ENCODE results near the gene MATN1. TPM values are rescaled to one million over a fixed set of nuclear protein-coding genes. Genes with fewer than 3 reads are reported as not detected.

The MATN1 gene
- polyA plus RNA-seq, 4 donors: 0.07 to 0.27 (median 0.15) TPM

DNA sequence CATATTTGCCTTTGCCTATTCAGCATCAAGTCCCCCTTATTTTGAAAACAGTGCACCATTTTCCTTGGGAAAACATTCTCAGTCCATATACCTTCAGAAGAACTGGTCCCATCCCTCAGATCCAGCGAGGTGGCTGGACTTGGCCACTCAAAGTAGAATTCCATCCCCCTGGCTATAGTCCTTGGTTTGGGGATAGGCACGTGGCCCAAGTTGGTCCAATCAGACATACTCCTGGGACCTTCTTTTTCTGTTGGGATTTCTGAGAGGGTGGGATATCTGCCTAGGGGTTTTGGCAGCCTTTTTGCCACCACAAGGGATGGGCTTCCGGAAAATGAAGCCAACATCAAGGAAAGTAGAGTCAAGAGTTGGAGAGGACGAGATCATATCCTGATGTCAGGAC, 10.7 kb upstream of the MATN1 start:
- DNase-seq (ENCODE audit: low read depth in 4 of 4, low spot score in 2 of 4): no peak

DNA sequence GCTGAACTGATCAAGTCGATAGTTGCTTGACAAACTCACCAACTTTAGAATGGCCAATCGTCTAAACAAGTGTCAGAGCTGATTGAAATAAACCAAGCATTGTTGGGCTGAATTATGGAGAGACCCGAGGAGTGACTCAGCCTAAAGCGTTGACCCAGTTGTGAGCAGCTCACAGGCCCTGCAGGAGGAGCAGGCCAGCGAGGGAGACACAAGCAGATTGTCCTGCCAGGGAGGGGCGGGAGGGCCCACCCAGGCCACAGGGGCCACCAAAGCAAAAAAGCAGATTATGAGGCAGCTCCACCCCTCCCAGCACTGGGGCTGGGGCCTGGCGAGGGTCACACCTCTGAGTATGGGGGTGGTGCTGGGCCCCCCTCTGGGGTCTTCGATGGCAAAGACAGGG, 10.1 kb upstream of the MATN1 start:
- DNase-seq (ENCODE audit: low read depth in 4 of 4, low spot score in 2 of 4): no peak

DNA sequence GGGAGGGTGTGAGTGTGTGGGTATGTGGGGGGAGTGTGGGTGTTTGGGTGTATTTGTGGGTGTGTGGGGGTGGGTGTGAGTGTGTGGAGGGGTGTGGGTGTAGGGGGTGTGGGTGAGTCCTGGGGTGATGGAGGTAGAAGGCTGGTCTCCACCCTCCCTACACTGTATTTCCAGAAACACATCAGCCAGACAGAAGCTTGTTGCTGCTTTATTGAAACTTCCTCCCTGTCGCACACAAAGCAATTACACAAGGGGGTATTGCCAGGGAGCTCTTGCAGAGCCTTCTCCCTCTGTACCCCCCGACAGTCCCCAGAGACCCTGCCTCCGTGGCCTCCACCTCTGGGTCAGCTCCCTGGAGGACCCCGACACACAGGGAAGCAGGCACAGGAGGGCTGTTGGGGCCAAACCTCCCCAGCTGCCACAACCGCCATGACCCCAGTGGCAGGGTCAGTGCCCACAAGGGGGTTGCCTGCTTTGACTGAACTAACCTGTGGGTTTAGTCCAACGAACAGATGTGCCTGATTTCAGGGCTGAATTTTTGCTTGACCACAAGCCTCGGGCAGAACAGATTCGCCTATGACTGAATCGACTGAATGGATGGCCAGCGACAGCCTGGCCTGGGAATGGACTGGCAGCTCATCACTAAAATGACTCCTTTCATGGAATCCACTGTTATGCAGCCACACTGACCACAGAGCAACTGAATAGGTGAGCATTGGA, 9.1 kb upstream of the MATN1 start:
- no peak for DNase-seq (ENCODE audit: low read depth in 4 of 4, low spot score in 2 of 4)

DNA sequence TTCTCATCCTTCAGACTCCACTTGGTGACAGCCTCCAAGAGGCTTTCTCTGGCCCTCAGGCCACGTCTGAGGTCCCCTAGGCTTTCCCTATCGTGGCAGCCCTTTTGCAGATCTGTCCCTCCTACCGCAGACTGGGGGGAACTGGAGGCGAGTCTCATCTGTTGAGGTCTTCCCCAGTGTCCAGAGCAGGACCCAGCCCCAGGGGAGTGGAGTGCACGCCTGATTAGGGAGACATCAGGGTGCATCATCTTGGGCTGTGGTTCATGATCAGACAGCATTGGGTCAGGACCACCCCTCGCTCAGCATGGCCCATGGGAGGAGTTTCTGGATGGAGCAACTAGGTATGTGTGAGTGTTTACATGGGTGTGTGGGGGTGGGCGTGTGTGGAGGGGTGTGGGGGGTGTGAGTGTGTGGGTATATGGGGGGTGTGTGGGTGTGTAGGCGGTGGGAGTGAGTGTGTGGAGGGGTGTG, 8.5 kb upstream of the MATN1 start:
- no peak for DNase-seq (ENCODE audit: low read depth in 4 of 4, low spot score in 2 of 4)

DNA sequence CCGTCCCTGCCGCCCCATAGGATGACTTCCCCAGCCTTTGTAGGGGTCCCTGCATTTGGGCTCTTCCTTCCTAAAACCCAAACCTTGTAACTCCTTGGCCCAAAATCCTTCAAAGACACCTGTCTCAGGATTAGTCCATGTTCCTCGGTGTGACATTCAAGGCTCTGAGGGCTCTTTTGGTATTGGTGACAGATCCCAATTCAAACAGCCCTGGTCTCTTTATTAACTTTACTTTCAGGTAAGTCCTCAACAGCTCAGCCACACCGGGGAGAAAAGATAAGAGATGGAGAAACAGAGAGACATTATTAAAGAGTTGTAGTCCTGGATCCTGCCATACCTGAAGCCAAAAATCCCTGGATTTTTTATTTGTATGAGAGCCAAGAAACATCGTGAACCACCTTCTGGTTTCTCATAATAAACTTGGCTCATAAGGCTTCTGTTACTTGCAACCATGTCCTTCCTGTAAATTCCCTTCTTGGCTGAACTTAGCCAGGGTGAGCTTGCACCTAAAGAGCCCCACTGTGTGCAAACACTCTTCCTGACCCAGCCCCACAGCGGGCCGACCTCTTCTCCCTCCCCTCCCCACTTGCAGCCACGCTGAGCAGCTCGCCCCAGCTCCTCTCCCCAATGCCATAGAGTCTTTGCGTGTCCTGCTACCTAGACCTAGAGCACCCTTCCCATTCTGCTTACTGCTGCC, 7.9 kb upstream of the MATN1 start:
- DNase-seq (ENCODE audit: low read depth in 4 of 4, low spot score in 2 of 4): no peak

DNA sequence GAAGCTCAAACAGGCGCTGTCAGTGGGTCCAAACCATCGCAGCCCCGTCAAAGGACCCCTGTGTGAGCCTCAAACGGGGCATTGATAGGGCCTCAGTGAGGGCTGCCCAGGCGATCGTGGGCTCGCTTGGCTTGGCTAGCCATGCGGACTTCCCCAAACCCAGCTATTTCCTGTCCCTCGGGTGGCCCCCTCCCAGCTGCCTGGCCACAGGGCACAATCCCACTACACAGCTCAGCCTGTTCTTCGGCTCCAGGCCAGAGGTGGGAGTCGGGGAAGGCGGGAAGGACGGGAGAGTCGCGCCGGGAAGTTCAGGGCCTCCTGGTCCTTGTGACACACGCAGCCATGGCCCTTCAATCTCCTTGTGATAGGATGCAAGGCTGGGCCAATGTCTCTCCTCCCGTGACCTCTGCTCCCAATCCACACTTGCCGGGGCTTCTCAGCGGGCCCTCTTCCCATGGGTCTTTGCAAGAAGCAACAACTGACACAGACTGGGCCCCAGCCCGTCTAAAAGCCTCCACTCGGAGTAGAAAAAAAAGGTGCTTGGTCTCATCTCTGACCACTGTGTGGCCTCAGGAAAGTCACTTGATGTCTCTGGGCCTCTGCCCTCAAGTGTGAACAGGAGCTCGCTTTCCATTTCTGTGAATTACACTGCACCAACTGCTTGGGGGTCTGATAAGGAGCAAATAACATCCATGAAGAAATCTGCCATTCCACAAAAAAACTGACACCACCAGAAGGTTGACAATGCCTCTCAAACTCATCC, 7.1 kb upstream of the MATN1 start:
- DNase-seq (ENCODE audit: low read depth in 4 of 4, low spot score in 2 of 4): peak in 1 of 4 donors; percentile 41

DNA sequence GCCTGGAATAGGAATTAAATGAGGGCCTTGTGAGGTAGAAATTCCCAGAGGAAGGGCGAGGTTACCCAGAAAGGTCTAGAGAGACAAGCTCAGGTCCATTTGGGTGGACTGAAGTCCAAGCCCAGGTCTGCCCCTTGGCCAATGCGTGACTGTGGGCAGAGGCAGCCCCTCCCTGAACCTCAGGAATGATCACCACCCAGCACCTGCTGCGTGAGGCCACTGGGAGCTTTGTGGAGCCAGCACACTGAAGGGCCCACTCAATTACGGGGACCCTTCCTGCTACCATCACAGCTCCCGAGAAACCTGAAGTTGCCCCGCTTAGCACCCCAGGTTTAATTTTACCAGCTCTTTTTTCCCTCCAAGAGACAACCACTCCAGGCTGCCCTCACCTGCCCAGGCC, 6.5 kb upstream of the MATN1 start:
- DNase-seq (ENCODE audit: low read depth in 4 of 4, low spot score in 2 of 4): no peak

DNA sequence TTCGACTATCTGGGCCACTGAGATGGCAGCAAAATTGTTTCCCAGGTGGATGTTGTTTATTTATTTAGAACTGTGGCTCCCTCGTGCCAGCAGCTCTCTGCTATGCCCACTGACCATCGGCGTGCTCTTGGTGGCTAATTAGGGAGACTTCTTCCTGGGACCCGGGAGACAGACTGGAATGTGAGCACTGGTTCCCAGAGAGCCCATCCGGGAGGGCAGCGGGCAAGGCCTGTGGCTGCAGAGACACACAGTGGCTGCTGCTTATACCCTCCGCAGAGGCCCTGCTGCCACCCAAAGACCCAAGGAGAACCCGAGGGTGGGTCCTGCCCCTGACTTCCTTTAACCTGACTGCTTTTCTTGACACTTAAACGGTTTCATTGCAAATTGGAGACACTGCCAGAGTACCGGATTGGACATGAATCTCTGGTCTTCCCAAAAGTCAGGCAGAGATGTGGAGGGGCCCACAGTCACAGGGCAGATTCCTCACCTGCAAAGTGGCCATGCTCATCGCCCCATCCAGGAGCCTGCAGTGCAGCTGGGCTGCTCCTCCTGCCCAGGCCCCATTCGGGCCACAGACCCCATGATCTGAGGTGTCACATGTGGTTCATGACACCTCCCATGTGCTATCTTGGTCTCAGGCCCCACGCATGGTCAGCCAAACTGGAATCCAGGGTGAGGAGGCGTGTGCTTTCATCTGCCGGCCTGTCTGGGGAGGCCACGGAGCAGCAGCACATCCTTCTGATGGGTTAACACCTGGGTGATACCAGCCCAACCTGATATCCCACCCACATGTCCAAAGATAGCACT, 5.7 kb upstream of the MATN1 start:
- no peak for DNase-seq (ENCODE audit: low read depth in 4 of 4, low spot score in 2 of 4)

DNA sequence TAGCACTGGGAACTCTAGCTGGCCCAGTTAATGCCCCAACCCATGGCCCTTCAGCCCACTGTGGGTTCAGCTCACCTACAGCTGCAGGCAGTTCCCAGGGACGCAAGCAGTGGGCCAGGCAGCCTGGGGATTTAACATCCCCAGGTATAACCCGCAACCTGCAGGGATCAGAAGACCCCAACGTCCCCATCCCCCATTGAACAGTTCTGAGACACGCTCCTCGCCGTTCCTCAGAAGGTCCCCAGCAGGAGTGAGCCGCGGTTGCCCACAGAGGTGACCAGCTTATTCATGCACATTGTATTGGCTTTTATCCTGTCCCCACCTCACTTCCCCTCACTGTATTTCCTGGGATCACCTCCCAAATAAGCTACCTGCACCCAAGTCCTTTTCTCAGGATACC, 5.0 kb upstream of the MATN1 start:
- DNase-seq (ENCODE audit: low read depth in 4 of 4, low spot score in 2 of 4): no peak

DNA sequence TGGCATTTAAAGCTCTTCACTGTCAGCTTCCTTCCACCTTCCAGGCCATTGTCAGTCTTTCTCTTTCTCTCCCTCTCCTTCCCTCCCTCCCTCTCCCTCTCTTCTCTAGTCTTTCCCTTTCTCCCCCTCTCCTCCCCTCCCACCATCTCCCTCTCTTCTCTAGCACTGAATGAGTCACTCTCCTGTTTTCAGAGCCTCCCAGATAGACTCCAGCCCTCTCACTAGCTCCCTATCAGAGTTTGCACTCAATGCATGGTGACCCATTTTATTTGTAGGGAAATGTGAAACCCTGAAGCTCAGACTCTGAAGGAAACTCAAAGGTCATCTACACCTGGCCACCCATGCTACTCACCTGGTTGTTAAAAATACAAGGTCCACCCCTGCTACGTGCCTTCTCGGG, 4.4 kb upstream of the MATN1 start:
- DNase-seq (ENCODE audit: low read depth in 4 of 4, low spot score in 2 of 4): no peak

DNA sequence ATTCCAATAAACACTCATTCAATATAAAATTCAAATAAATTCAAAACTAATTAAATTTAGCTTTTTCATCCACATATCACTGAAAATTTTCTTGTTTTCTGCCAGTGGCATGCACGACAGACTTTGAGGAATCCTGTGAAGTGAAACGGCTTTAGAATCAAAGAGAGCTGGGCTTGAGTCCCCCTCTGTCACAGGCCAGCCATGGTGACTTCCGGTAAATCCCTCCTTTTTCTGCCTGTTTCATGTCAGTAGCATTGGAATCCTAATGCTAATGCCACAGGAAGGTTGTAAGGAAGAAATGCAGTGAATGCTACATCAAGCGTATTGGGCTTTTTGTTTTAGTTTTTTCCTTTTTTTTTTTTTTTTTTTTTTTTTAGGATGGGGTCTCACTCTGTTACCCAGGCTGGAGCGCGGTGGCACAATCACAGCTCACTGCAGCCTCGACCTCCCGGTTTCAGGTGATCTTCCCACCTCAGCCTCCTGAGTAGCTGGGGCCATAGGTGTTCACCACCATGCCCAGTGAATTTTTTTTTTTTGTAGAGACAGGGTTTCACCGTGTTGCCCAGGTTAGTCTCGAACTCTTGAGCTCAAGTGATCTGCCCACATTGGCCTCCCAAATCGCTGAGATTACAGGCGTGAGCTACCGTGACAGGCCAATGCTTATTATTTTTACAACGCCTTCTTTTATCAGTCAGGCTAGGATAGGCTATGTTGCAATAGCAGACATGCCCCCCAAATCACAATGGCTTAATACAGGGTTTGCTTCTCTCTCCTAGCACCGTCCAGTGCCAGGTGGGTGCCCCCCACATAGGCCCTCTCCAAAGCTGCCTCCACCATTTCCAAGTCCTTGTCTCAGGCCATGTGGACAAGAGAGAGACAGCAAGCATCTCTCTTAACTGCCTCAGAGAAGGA, 3.6 kb upstream of the MATN1 start:
- no peak for DNase-seq (ENCODE audit: low read depth in 4 of 4, low spot score in 2 of 4)

DNA sequence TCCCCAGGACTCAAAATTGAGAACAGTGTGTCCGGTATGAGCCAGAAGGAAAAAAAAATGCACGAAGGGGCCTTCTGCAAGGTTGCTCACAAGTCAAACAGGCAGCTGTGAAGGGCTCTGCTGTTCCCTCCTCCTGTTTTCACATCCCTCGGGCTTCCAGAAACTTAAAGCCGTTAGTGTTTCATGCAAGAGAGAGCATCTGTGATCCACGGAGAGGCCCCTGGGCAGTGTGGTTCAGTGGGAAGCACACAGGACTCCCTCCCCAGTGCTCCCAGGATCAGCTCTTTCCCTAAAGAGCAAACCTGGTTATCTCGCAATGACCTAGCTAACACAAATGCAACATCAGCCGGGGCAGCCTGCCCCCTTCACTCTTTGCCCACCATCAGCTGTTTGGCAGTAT, 2.9 kb upstream of the MATN1 start:
- no peak for DNase-seq (ENCODE audit: low read depth in 4 of 4, low spot score in 2 of 4)

DNA sequence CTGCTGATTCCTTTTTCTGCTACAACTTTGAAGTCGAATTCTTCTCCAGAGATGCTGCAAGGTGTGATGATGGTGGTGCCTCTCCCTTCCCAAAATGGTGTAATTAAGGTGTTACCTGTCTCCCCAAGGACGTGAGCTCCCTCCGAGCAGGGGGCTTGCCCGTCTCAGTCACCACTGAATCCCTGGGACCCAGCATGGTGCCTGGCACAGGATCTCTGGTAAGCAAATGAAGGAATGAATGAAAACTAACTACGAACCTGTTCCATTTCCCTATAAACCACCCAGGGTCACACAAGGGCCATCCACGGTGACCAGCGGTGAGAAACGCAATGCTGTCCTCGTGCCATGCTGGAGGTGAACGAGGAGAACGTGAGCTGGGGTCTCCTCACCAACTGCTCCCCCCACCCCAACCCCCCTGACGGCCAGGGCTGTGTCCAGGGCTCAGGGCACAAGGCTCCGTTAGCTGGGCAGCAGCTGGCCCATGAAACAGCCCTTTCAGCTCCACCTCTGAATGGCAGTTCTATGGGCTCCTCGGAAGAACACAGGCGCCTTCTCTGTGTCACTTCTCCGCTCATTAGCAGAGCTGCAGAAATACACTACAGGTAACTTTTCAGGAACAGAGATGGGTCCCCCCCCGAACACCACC, 2.2 kb upstream of the MATN1 start:
- no peak for DNase-seq (ENCODE audit: low read depth in 4 of 4, low spot score in 2 of 4)

DNA sequence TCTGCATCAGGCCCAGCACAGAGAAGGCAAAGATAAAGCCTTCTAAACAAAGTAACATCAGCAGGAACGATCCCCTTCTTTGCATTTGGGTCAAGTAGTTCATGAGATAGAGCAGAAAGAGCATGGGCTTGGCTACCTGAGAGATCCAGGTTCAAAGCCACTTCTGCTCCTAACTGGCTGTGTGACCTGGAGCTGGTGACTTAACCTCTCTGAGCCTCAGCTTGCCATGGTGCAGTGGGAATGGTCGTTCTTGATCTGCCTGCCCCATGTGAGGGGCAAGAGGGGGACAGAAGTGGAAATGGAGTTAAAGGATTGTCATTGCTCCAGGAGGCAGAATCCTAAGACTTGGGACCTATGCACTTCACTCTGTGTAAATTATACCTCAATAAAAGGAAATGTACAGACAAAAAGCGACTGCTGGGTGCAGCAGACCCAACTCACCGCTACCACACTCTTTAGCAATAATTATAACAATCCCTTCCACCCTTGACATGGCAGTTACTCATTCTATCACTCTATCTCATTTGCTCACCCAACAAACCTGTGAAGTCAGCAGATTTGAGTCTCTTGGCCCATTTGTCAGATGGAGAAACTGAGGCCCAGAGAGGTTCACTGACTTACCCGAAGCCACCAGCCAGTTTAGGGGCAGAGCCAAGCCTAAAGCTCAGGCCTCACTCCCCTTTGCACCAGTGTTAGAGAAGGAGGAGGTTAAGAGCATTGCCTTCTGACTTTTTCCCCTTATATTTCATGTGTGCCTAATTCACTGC, 1.5 kb upstream of the MATN1 start:
- no peak for DNase-seq (ENCODE audit: low read depth in 4 of 4, low spot score in 2 of 4)

DNA sequence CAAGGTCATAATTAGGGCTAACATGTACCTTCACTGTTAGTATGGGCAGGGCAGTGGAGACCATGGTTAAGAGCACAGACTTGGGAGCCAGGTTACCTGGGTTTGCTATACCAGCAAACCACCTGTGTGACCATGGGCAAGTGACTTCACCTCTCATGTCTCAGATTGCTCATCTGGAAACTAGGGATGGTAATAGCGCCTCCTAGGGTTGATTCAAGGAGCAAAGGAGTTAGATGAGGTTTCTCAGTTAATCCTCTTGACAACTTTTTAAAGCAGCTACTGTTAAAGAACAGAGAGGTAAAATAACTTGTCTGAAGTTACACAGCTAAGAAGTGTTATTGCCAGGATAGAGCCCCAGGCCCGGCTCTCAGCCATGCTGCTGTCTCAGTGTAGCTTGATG, 790 bp upstream of the MATN1 start:
- DNase-seq (ENCODE audit: low read depth in 4 of 4, low spot score in 2 of 4): no peak

DNA sequence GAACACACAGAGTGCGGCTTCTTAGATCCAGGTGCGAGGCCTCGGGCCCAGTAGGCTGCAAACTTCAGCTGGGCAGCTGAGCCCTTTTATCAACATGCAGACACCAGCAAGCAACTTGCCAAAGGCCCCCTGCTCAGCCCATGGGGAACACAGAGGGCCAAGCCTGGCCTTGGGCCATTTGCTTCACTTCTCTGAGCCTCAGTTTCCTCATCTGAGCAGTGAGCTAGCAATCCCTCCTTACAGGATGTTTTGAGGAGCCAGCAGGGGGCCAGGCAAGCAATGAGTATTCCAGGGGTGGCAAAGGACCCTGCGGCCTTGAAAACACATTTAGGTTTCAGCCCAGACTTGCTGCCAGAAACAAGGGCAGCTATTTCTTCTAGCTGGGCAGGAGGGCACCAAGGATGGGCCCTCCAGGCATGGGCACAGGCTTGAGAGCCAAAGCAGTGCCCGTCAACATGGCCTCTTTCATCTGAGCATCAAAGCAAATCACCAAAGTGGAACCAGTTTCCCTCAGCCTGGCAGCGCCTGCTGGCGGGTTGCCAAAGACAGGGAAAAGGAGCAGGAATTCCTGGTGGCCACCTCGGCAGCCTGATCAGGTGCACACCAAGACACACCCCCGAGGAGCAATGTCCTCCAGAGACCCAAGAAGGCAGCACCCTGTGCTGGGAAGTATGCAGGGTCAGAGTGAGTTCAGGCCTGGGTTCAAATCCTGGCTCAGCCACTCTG, 1.4 kb downstream of the MATN1 start:
- DNase-seq (ENCODE audit: low read depth in 4 of 4, low spot score in 2 of 4): peak in 1 of 4 donors; percentile 66

DNA sequence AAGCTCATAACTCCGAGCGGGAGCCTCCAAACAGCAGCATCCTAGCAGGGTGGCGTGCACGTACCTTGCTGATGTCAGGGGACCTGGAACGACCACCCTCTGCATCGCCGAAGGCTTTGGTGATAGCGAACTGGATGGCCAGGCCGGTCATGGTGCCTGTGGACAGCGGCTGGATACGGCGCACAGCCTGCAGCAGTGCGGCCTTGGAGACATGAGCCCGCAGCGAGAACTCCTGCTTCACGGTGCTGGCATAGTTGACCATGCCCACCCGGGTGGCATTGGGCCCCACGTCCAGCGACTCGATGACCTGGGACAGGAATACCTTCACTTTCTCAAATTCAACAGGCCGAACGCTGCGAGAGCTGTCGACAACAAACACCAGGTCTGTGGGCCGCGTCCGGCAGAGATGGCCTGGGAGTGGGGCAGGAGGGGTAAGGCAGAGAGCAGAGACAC, 2.0 kb downstream of the MATN1 start:
- no peak for DNase-seq (ENCODE audit: low read depth in 4 of 4, low spot score in 2 of 4)
